Neural cell (in vitro differentiated cells): ENCODE measurements around the gene GPX6.

Experiments used
- EZH2 ChIP-seq: fragments of 200-600, 300-800 bp; shearing (Covaris generic), sonication (generic); IDR thresholded peaks from 2 replicates; pipeline ENCODE4 v1.6.1; 2014; ENCODE audit warnings: antibody characterized with exemption, low read length, borderline replicate concordance, mild to moderate bottlenecking; ENCODE audit not compliant: insufficient read depth, poor library complexity, severe bottlenecking
- TAF1 ChIP-seq: IDR thresholded peaks from 2 replicates; pipeline ENCODE4 v1.6.1; 2012; ENCODE audit warnings: low read depth
- TF ChIP-seq, protein P1 (sequence below): fragments of 450-650 bp; IDR thresholded peaks from 2 replicates; pipeline ENCODE4 v1.5.1; 2014; ENCODE audit warnings: antibody characterized with exemption, mild to moderate bottlenecking, moderate library complexity; ENCODE audit not compliant: poor library complexity, severe bottlenecking

DNA sequence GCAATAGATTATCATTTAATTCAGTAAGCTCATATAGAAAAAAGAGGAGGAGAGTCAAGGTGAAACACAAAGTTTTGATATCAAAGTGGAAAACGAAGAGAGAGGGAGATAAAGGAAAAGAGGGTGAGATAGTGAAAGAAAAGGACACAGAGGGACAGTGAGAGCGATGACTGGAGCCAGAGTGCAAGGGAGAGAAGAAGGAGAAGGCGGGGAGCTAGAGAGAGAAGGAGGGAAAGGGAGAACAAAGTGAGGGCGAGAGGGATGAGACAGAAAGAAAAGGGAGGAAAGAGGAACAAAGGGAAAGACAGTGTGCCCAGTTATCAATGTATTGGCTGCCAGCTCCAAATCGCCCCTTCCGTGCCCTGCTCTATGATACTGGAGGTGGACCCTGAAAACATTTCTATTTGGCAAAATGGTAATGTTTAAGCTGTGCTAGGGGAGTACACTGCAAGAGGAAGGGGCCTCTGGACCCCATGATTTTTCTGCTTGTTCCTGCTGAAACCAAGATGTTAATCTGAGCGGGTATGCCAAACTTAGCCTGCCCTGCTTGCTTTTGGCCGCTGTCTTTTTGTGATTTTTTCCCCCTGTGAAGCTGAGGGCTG, 37.9 kb upstream of the GPX6 start:
- TF ChIP-seq TAF1 (no peak), EZH2 (no peak)
- TF ChIP-seq, protein P1, sequence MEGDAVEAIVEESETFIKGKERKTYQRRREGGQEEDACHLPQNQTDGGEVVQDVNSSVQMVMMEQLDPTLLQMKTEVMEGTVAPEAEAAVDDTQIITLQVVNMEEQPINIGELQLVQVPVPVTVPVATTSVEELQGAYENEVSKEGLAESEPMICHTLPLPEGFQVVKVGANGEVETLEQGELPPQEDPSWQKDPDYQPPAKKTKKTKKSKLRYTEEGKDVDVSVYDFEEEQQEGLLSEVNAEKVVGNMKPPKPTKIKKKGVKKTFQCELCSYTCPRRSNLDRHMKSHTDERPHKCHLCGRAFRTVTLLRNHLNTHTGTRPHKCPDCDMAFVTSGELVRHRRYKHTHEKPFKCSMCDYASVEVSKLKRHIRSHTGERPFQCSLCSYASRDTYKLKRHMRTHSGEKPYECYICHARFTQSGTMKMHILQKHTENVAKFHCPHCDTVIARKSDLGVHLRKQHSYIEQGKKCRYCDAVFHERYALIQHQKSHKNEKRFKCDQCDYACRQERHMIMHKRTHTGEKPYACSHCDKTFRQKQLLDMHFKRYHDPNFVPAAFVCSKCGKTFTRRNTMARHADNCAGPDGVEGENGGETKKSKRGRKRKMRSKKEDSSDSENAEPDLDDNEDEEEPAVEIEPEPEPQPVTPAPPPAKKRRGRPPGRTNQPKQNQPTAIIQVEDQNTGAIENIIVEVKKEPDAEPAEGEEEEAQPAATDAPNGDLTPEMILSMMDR, result no peak
